HG03097 (cell line): Measurements from ENCODE around the gene ARHGAP44.

Experiments used
- ATAC-seq: cut with Tn5 transposase; IDR thresholded peaks from one replicate; pipeline ENCODE4 v1.9.1; 2021; ENCODE audit not compliant: unreplicated experiment, low FRiP score

Gene ARHGAP44

DNA sequence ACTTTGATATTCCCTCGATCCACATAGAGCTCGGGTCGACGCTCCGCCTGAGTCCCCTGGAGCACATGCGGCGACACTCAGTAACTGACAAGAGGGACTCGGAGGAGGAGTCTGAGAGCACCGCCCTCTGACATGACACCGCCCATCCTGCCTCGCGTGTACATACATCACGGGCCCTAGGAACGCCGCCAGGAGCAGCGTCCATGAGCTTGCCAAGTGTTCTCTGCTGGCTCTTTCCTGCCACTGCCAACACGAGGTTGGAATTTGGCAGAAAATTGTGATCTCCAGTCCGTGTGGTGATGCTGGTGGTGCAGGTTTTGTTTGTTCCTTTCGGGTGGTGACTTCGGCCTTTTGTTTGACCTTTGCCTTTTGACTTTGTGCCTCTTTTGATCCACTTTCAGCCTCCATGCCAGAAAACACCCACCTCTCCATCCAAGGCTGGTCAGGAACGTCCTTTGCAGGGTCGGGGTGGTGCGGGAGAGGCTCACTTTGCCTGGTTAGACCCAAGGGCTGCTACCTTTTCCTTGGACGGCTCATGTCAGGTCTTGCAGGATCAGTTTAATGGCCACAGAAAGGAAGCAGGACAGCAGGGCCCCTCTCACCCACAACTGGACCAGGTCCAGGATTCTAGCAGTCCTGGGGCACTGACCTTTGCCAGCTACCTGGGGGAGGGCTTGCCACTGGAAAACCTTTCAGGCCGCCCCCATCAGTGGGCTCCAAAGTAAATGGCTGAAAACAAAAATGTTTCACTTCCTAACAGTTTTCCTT lies 200.9 kb downstream of the ARHGAP44 start:
- no peak for ATAC-seq

DNA sequence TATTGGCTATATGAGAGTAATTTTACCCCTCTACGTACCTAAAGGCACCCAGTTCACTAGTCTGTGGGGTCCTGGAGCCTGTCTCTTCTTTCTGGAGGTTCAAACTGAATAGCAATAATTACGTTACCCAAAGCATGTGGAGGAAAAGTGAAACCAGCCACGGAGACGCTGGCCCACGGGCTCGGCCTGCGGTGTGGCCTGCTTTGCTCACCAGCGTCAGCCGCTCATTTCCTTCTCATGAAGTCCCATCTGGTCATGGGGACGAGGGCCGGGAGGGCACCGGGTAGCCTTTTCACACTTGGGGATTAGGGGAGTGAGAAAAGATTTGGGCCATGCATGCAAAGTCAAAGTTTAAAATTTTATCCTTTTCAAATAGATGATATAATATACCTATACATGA lies 201.6 kb downstream of the ARHGAP44 start:
- ATAC-seq: no peak

DNA sequence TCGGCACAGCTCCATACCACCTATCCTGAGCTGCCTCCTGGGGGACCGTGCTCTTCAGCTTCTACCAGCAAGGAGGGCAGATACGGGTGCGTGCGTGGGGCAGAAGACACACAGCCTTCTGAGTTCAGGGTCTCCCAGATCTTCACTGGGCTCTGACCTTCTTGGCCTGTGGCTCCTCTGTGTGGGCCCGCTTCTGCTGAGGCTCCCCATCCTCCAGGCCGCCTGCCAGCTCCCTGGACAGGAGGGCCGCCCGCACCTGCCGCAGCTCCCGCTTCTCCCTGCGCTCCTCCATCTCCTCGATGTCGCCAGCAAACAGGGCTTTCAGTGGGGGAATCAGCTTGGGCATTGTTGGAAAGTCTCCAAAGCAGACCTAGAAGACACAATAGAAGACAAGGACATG lies 203.4 kb downstream of the ARHGAP44 start:
- no peak for ATAC-seq

DNA sequence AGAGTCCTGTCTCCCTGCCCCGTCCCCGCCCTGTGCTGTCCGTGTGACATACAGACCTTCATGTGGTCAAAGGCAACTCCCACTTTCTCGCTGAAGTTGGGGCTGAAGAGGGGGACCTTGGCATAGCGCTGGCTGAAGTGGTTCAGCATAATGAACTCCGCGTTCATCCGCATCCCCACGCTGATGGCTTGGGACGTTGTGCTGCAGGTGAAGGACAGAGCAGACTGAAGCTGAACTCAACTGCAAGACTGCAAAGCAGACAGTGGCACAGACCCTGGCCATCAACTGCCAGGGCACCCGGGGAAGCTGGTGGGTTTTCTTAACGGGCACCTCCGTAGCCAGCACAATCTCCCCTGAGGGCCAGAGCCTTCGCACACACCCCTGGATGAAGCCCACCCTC lies 204.3 kb downstream of the ARHGAP44 start:
- no peak for ATAC-seq

DNA sequence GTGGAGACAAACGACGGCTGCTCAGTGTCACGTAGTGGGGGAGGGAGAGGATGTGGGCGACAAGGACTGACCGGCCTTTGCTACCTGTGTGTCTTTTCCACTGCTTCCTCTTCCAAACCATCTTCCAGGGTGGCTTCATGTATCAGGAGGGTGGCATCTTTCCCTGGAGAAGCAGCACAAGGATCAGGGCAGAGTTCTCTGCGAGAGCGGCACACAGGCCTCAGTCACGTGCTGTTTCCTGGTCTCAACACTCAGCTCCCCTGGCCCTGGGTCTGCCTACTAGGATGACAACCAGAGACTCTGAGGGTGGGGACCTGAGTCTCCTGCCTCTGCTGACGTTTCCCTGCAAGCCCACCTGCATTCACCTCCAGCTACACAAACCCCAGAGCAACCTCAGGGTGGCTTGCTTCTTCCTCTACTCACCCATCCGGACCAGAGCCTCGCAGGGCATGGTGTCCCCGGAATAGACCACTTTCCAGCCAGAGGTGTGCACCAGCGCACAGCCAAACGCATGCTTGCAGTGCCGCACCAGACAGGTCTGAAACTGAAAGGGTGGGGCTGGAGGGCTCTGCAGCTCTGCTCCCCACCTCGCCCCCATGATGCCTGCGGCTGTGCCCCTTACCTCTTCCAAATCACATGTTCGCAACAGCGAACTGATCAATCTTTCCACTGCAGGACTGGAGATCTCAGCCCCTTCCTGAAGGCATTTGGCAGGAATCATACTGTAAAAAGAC lies 205.2 kb downstream of the ARHGAP44 start:
- no peak for ATAC-seq

DNA sequence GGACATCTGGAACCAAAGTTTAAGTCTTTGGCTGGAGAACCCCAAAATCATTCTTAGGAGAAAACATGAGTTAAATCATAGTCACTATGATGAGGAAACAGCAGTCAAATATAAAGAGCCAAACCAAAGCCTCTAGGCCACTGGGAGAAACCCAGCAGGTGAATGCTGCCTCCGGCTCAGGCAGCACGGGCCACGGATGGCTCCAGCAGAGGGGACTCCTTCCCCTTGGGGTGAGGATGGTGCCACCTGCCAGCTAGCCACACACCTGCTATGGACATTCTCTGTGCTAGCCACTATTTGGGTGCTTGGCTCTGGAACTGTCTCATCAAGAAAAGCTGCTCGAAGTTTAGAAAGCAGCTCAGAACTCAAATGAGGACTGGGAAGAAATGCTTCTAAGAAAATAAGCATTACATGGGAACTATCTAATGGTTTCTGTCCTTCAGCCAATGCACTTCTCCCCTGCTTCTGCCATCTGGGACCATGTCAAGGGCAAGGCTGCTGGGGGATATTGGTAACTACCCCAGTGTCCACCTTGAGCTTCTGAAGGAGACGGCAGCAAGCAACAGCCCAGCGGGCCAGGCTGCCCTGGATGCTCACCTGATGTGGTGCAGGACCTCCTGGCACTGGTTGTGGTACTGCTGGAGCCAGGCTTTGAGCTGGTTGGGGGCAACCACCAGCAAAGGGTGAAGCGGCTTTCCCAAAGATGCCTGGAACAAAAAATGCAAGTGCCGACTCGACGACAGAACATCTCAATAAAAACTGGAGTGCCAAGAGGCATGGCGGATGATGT lies 206.0 kb downstream of the ARHGAP44 start:
- no peak for ATAC-seq

DNA sequence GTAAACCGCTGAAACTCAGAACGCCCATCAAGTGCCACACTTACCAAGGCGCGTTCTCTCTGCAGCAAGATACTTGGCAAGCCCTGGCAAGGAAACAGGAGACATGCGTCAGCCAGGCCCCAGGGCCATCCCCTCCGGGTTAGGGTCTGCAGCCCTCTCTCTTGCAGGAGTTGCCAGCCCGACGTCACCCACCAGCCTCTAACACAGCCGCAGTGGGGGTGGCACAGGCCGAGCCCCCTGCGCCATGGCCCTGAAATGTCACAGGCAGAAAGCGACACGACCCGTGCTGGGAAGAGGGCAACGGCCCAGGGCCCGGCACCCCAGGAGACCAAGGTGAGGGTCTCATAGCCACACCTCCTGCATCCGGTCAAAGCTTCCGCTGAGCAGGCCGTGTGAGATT lies 206.6 kb downstream of the ARHGAP44 start:
- no peak for ATAC-seq

DNA sequence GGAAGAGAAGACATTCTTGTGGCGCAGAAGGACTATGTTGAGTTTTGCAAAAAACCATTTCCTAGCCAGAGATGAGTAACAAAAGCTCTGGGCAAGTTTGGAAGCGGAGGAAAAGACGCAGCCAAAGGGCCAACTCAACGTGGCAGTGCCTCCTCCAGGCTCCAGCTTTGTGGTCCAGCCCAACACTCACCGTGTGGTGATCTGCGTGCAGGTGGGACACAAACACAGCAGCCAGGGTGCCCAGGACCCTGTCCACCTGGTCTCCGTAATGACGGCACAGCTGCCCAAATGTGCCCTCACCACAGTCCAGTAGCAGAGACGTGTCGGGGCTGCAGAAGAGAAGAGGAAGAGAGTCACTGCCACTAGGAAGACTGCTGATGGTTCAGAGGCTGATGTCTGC lies 207.1 kb downstream of the ARHGAP44 start:
- no peak for ATAC-seq

DNA sequence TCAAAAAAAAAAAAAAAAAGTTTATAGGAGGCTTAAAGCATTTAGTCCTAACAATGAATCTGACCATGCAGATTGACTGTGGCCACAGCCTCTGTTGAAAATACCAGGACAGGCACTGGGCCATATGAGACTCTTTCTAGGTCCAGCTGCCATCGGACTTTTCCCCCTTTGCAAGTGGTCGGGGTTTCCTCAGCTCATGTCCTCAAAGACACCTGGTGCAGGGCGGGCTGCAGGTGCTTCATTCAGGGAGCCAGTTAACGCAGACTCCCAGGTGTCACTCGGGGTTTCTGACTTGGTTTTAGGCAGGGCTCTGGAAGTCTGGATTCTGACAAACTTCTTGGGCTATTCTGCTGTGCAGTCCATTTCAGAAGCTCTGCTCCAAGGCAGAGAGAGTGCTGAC lies 207.6 kb downstream of the ARHGAP44 start:
- ATAC-seq: no peak

DNA sequence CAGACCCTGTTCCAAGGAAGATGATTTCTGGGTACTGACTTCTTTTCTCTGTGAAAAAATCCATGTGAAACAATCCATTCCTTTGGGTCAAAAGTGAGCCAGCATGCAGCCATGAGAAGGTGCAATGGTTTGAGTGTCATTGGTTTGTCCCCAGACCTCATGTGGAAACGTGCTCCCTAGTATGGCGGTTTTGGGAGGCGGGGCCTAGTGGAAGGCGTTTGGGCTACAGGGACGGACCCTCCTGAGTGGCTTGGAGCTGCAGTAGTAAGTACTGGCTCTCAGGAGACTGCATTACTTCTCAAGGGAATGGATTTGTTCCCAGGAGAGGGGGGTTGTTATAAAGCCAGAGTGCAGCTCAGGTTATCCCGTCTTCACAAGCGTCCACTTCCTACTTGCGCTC lies 209.2 kb downstream of the ARHGAP44 start:
- no peak for ATAC-seq

DNA sequence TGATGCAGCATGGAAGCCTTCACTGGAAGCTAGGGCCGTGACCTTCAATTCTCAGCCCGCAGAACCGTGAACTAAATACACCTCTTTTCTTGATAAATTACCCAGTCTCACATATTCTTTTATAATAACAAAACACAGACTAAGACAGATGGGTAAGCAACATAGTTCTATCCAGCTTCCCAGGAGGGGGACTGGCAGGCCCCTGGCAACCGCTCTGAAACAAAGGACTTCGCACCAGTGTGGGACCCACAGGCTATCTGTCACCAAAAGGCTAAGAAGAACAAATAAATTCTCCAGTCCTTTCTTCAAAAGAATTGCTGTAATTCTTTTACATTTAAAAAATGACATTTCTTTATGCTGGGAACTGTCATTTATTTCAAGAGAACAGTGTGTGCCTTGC lies 209.6 kb downstream of the ARHGAP44 start:
- ATAC-seq: no peak

DNA sequence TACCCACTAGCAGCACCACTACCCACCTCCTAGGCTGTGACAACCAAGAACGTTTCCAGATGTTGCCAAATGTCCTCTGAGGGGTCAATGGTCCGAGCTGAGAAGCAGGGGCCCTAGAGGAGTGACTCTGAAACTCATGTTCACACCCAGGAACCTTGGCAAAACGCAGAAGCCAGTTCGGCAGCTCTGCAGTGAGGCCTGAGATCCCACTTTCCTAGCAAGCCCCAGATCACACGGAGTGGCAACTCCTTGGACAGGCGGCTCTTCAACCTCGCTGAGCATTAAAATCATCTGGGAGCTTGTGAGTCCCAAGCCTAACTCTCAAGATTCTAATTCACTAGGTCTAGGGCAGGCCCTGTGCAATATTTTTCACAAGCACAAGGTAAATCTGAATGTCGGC lies 211.3 kb downstream of the ARHGAP44 start:
- no peak for ATAC-seq

DNA sequence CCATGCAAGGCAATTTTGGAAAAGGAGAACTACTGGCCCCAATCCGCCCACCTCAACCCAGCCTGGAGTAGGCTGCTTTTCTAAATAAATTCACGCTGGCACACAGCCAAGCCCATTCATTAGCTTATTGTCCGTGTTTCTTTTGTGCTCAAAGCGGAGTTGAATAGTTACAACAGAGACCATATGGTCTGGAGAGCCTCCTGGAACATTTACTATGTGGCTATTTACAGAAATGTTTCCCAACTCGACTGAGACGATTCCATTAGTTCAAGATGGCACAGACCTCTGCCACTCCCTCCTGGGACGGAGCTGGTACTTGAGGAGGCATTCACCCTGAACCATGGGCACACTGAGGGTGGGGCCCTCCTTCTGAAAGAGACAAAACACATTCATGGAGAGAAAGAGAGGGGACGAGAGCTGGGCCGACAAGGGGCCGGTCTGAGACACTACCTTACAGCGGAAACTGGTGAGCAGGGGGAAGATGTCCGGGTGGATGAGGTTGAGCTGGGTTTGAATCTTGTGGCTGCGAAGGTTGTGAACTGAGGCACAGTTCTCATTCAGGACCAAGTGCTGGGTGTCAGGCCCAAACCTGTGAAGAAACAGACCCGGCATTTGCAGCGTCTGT lies 212.8 kb downstream of the ARHGAP44 start:
- no peak for ATAC-seq

DNA sequence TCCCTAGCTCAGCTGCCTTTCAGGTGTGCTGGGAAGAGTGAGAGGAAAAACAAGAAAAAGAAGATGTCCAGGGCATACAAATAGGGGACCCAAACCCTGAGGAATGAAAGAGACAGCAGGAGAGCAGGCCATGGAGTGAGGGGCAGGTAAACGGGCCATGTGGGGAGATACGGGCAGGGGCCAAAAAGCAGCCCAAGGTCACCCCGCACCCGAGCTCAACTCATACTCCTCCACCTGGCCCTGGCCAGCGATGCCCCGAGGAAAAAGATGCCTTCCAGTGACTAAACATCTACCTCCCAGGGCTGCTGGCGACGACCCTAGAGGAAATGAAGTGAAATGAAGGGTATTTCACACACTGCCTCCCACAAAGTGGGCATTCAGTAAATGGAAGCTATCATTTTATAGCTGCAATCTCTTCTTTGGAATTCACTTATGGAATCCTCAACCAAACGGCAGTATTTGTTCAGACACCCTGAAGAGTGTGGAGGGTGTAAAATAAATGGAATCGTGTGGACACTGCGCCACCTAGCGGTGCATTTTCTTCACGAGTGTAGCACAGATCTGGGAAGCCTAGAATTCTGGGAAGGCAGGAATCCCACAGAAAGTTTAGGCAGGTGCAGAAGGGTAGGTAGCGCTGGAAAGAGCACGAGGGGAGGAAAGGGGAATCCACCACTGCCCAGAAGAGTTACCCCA lies 213.6 kb downstream of the ARHGAP44 start:
- ATAC-seq: no peak

DNA sequence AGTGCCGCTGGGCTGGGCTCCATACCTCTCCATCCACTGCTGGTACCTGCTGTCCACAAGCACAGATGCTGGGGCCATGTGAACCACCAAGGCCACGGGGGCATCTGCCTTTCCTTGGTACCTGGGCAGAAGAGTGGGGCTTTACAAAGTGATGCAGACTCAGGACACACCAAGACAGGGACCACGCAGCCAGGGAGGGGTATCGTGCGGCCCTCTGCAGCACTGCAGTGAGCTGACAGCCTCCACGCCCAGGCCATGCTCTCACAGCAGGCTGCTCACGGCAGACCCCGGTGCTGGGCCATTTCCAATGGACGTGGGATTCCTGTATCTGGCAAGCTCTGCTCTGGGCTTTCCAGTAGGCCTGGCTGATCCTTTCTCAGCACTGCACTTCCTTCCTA lies 214.2 kb downstream of the ARHGAP44 start:
- ATAC-seq: no peak

DNA sequence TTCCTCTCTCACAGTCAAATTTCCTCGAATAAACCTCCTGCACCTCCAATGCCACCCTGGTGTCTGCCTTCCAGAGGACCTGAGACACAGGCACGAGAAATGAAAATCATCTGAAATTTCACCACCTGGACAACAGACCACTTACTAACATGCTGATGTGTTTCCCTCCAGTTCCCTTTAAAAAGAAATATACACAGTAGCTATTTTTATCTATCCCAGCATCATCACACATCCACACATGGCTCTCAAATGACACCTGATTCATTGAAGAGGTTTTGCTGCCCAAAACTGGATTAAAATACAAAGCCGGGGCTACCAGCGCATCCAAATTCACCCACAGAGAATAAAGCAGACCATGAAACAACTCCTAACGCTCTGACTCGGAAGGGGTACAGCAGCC lies 214.6 kb downstream of the ARHGAP44 start:
- no peak for ATAC-seq

DNA sequence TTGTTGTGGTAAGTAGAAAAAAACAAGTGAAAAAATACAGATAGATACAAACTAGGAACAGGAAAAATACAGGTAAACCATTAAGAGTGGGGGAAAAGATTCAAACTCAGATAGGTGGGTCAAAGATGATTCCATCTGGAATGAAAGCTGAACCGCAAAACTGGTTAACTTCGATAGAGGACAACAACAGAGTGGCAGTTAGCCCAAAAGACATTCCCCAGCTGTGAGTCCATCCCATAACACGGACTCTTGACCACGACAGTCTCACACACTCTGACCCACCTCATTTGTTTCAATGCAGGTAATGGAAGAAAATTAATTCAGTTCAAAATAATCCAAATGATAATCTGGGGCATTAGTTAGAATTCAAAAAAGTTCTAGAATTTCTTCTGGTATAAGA lies 215.0 kb downstream of the ARHGAP44 start:
- no peak for ATAC-seq

DNA sequence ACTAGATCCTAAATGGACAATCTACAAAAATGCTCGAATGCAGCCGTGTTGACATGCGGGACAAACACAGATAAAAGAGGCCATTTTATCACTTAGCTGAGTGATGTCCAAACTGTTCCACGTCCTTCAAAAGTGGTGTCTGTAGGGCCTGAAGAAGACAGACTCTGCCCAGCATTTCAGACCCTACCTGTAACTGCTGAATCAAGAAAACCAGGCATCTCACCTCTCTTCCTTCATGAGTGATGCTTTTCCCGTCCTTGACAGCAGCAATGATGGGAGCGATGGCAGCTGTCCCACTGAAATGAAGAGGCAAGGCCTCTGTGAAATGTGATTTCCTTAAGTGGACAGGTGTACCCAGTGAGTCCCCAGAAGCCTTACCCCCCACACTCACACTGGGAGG lies 216.2 kb downstream of the ARHGAP44 start:
- ATAC-seq: no peak

DNA sequence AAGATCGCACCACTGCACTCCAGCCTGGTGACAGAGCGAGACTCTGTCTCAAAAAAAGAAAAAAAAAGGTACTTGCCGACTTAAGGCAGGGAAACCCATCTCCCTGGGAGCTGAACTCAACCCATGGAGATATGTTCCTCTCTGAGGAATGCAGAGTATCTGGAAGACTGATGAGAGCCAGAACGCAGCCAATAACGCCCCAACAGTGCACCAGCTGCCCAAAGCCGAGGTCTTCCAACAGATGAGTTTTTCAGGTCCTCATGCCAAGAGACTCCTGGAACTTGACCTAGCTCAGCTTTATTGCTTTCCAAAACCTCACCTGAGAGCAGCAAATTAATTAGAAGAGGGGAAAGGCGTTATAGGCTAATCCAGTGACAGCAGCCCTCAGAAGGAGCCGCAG lies 219.2 kb downstream of the ARHGAP44 start:
- ATAC-seq: no peak

DNA sequence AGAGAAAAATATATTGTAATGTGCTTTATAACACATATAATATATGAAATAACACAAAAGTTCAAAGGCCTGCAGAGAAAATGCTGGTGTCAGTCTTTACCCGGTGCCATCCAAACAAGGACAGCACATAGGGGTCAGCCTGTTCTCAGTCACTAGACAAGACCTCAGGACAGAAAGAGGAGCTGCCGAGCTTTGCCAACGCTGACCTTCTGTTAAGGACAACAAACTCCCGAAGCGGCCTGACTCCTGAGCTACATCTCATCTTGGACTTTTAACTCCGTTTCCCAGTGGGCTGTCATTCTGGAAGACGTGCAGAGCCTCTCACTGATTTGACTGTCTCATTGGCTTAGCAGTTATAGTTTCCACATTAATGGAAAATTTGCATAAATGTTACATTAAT lies 221.7 kb downstream of the ARHGAP44 start:
- no peak for ATAC-seq
